GM12864 (cell line): ENCODE measurements around the gene SLAMF1.

Experiments
- DNase-seq: peaks from one replicate; pipeline ENCODE4 v3.0.0-alpha.2; 2011; ENCODE audit warnings: low read depth
- H3K4me3 ChIP-seq: 2 replicates; pipeline ENCODE4 v1.5.1; 2011; ENCODE audit warnings: mild to moderate bottlenecking, low read depth, low read length, control low read depth
- CTCF ChIP-seq: IDR thresholded peaks from 2 replicates; pipeline ENCODE4 v1.5.1; 2011; ENCODE audit warnings: low read depth, mild to moderate bottlenecking, moderate library complexity, low read length, control low read depth, inconsistent platforms; ENCODE audit errors: missing control alignments

SLAMF1 gene

GRCh38 chr1:160608514-160608913 lies 38.3 kb downstream of the SLAMF1 start:
- H3K4me3 ChIP-seq, result no peak overlapping the region
- TF ChIP-seq CTCF, result no peak
- DNase-seq, result no peak

- DNase-seq, result no peak
- no peak overlapping the region for H3K4me3 ChIP-seq
- no peak for TF ChIP-seq CTCF
Measured at GRCh38 chr1:160608057-160608456, 38.8 kb downstream of the SLAMF1 start.

- no peak for TF ChIP-seq CTCF
- no peak for DNase-seq
- no peak overlapping the region for H3K4me3 ChIP-seq
Measured at GRCh38 chr1:160607672-160608032, 39.2 kb downstream of the SLAMF1 start.

GRCh38 chr1:160607011-160607671 lies 39.7 kb downstream of the SLAMF1 start:
- DNase-seq, result peak; percentile 83
- no peak overlapping the region for H3K4me3 ChIP-seq
- peak; percentile 70 for TF ChIP-seq CTCF

GRCh38 chr1:160606611-160607010 lies 40.2 kb downstream of the SLAMF1 start:
- no peak for TF ChIP-seq CTCF
- no peak for DNase-seq
- H3K4me3 ChIP-seq, result no peak overlapping the region

GRCh38 chr1:160605792-160606479 lies 40.9 kb downstream of the SLAMF1 start:
- DNase-seq, result no peak
- no peak overlapping the region for H3K4me3 ChIP-seq
- no peak for TF ChIP-seq CTCF

- no peak overlapping the region for H3K4me3 ChIP-seq
- DNase-seq, result no peak
- peak; percentile 27 for TF ChIP-seq CTCF
Measured at GRCh38 chr1:160605205-160605604, 41.6 kb downstream of the SLAMF1 start.
